LoVo (cell line): ENCODE results near the gene MYZAP.

Experiments used
- DNase-seq: peaks from one replicate; pipeline ENCODE4 v3.0.0-alpha.2; 2016; ENCODE audit warnings: low spot score

Gene MYZAP

GRCh38 chr15:57563416-57563815 is 28.3 kb upstream of the MYZAP start:
- no peak for DNase-seq

- DNase-seq = no peak
Observed at GRCh38 chr15:57565311-57565710, 26.4 kb upstream of the MYZAP start.

- DNase-seq = peak; percentile 83
Observed at GRCh38 chr15:57566834-57567233, 24.9 kb upstream of the MYZAP start.

- no peak for DNase-seq
Observed at GRCh38 chr15:57567891-57568290, 23.8 kb upstream of the MYZAP start.

- no peak for DNase-seq
Observed at GRCh38 chr15:57568299-57568698, 23.4 kb upstream of the MYZAP start.

- DNase-seq = no peak
Observed at GRCh38 chr15:57570340-57570739, 21.4 kb upstream of the MYZAP start.

GRCh38 chr15:57570994-57571393 is 20.7 kb upstream of the MYZAP start:
- DNase-seq = peak; percentile 77

GRCh38 chr15:57571725-57572124 is 20.0 kb upstream of the MYZAP start:
- no peak for DNase-seq

- DNase-seq = no peak
Observed at GRCh38 chr15:57572468-57572867, 19.2 kb upstream of the MYZAP start.

- DNase-seq = no peak
Observed at GRCh38 chr15:57573151-57573550, 18.6 kb upstream of the MYZAP start.

GRCh38 chr15:57575363-57575762 is 16.3 kb upstream of the MYZAP start:
- DNase-seq = no peak

- DNase-seq = peak; percentile 42
Observed at GRCh38 chr15:57578288-57578900, 13.3 kb upstream of the MYZAP start.

- no peak for DNase-seq
Observed at GRCh38 chr15:57580428-57580827, 11.3 kb upstream of the MYZAP start.

GRCh38 chr15:57580866-57581265 is 10.8 kb upstream of the MYZAP start:
- no peak for DNase-seq

- no peak for DNase-seq
Observed at GRCh38 chr15:57582090-57582489, 9.6 kb upstream of the MYZAP start.

GRCh38 chr15:57583282-57583681 is 8.4 kb upstream of the MYZAP start:
- DNase-seq = no peak

- no peak for DNase-seq
Observed at GRCh38 chr15:57583720-57584119, 8.0 kb upstream of the MYZAP start.

GRCh38 chr15:57586661-57587424 is 4.9 kb upstream of the MYZAP start:
- DNase-seq = no peak

- no peak for DNase-seq
Observed at GRCh38 chr15:57589281-57589680, 2.4 kb upstream of the MYZAP start.

- DNase-seq = no peak
Observed at GRCh38 chr15:57589754-57590153, 1.9 kb upstream of the MYZAP start.

- DNase-seq = no peak
Observed at GRCh38 chr15:57591237-57591821, 375 bp upstream of the MYZAP start.

GRCh38 chr15:57592426-57592825 is 722 bp downstream of the MYZAP start:
- DNase-seq = no peak

GRCh38 chr15:57592836-57593420 is 1.2 kb downstream of the MYZAP start:
- DNase-seq = no peak
